ENCODE measurements around the gene XRRA1. TPM values are rescaled to one million over a fixed set of nuclear protein-coding genes. Genes with fewer than 3 reads are reported as not detected.
A peak's percentile ranks its signal among the peaks of the same experiment; 100 is the strongest.

The XRRA1 gene
- total RNA-seq, 1 experiment from 2014 or later, result 10.4 TPM

DNA sequence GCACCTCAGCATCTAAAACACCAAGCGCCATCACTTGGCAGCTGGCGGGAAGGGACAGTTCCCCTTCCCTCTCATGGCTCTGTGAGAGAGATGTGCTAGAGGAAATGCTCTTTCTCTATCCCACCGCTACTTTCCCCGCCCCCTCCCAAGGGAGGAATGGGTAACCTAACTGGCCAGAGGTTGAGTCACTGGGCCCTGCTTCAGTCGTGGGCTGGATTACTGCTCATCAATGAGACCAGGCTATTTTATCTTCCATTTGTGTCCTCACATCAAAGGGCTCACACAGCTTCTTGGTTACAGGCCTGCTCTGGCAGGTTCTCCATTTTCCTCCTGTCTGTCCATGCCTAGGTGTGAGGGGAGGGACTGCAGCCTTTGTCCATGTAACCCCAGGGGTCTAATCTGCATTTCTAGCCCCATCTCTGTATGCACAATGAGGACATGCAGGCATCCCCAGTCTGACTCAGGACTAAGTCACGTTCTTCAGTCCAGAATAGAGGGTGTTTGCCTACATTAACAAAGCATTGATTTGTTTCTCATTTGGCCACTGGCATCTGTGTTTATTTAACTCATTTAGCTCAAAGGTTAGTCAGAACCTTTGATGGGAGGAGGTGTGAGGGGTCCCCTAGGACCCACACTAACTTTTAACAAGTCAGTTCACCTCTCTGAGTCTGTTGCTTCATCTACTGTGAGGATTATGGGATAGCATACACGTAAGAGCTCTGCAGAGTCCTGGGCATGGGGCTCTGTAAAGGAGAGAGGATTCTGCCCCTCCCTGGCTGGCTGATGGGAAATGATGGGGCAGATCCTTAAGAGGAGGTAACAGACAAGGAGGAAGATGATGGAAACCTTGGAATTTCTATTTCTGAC lies 99.1 kb downstream of the XRRA1 start:
- ATAC-seq, result peak; percentile 87
- Mint-ChIP-seq H3K4me1 (peaks cover 21% of the 10 kb centered on the region), H3K27ac (peak overlapping the region; percentile 88), H3K4me3 (no peak overlapping the region), H3K9me3 (no peaks in the 10 kb centered on the region), H3K27me3 (ENCODE audit: low read depth) (no peaks in the 10 kb centered on the region), H3K36me3 (peaks cover 6% of the 10 kb centered on the region)
- TF ChIP-seq TCF7 (CRISPR knock-in tag; IDR thresholded peaks at IDR 0.05; ENCODE audit: low read depth), result no peak
- no peak for TF ChIP-seq JAZF1 (CRISPR knock-in tag; IDR thresholded peaks at IDR 0.05)
- no peak for TF ChIP-seq ZNF317 (CRISPR knock-in tag; IDR thresholded peaks at IDR 0.05; ENCODE audit: borderline replicate concordance, low read depth)
- TF ChIP-seq, protein P1, sequence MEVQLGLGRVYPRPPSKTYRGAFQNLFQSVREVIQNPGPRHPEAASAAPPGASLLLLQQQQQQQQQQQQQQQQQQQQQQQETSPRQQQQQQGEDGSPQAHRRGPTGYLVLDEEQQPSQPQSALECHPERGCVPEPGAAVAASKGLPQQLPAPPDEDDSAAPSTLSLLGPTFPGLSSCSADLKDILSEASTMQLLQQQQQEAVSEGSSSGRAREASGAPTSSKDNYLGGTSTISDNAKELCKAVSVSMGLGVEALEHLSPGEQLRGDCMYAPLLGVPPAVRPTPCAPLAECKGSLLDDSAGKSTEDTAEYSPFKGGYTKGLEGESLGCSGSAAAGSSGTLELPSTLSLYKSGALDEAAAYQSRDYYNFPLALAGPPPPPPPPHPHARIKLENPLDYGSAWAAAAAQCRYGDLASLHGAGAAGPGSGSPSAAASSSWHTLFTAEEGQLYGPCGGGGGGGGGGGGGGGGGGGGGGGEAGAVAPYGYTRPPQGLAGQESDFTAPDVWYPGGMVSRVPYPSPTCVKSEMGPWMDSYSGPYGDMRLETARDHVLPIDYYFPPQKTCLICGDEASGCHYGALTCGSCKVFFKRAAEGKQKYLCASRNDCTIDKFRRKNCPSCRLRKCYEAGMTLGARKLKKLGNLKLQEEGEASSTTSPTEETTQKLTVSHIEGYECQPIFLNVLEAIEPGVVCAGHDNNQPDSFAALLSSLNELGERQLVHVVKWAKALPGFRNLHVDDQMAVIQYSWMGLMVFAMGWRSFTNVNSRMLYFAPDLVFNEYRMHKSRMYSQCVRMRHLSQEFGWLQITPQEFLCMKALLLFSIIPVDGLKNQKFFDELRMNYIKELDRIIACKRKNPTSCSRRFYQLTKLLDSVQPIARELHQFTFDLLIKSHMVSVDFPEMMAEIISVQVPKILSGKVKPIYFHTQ (CRISPR knock-in tag; IDR thresholded peaks at IDR 0.05), result no peak
- TF ChIP-seq, protein P2, sequence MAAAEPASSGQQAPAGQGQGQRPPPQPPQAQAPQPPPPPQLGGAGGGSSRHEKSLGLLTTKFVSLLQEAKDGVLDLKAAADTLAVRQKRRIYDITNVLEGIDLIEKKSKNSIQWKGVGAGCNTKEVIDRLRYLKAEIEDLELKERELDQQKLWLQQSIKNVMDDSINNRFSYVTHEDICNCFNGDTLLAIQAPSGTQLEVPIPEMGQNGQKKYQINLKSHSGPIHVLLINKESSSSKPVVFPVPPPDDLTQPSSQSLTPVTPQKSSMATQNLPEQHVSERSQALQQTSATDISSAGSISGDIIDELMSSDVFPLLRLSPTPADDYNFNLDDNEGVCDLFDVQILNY (CRISPR knock-in tag; IDR thresholded peaks at IDR 0.05), result 0 out of 2 replicates have a peak, but pooled peaks have one; percentile 15
- TF ChIP-seq, protein P3, sequence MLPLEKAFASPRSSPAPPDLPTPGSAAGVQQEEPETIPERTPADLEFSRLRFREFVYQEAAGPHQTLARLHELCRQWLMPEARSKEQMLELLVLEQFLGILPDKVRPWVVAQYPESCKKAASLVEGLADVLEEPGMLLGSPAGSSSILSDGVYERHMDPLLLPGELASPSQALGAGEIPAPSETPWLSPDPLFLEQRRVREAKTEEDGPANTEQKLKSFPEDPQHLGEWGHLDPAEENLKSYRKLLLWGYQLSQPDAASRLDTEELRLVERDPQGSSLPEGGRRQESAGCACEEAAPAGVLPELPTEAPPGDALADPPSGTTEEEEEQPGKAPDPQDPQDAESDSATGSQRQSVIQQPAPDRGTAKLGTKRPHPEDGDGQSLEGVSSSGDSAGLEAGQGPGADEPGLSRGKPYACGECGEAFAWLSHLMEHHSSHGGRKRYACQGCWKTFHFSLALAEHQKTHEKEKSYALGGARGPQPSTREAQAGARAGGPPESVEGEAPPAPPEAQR (CRISPR knock-in tag; IDR thresholded peaks at IDR 0.05), result no peak
- TF ChIP-seq, protein P4, sequence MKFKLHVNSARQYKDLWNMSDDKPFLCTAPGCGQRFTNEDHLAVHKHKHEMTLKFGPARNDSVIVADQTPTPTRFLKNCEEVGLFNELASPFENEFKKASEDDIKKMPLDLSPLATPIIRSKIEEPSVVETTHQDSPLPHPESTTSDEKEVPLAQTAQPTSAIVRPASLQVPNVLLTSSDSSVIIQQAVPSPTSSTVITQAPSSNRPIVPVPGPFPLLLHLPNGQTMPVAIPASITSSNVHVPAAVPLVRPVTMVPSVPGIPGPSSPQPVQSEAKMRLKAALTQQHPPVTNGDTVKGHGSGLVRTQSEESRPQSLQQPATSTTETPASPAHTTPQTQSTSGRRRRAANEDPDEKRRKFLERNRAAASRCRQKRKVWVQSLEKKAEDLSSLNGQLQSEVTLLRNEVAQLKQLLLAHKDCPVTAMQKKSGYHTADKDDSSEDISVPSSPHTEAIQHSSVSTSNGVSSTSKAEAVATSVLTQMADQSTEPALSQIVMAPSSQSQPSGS (CRISPR knock-in tag; IDR thresholded peaks at IDR 0.05; ENCODE audit: borderline replicate concordance, low read depth), result no peak
- TF ChIP-seq SP1 (CRISPR knock-in tag; conservative IDR thresholded peaks at IDR 0.05), result no peak
- POLR2A ChIA-PET, result no interaction called here
- peak; percentile 56 for DNase-seq (ENCODE audit: low spot score)
- CTCF ChIA-PET, result interaction anchor here (1.0 to 1.6 kb wide), 3 partner anchors 80 to 147 kb away, joined by 3 to 7 read pairs (median 4); no protein-coding TSS in a partner anchor

DNA sequence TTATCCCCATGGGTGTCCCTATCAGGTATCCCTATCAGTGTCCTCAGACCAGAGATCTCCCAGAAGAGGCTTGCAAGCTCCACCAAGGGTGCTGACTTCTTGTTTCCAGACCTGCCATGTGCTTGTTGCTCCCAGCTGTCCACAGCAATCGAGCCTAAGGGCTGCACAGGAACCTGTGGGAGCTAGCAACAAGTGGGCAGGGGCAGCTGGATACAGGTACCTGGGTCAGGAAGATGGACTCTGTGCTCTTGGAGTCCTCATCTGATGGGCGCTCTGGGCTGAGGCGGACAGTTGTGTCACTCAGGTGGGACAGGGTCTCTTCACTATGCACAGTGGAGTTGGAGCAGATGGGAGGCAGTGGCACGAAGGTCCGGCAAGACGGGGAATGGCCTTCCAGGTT lies 101.0 kb downstream of the XRRA1 start:
- no peak for DNase-seq (ENCODE audit: low spot score)
- TF ChIP-seq, protein P5, sequence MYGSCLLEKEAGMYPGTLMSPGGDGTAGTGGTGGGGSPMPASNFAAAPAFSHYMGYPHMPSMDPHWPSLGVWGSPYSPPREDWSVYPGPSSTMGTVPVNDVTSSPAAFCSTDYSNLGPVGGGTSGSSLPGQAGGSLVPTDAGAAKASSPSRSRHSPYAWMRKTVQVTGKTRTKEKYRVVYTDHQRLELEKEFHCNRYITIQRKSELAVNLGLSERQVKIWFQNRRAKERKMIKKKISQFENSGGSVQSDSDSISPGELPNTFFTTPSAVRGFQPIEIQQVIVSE (CRISPR knock-in tag; IDR thresholded peaks at IDR 0.05; ENCODE audit: borderline replicate concordance), result no peak
- TF ChIP-seq ETV6 (CRISPR knock-in tag; IDR thresholded peaks at IDR 0.05), result no peak
- TF ChIP-seq, protein P1 (CRISPR knock-in tag; IDR thresholded peaks at IDR 0.05), result no peak
- TF ChIP-seq ZNF416 (CRISPR knock-in tag; IDR thresholded peaks at IDR 0.05), result no peak
- TF ChIP-seq, protein P6, sequence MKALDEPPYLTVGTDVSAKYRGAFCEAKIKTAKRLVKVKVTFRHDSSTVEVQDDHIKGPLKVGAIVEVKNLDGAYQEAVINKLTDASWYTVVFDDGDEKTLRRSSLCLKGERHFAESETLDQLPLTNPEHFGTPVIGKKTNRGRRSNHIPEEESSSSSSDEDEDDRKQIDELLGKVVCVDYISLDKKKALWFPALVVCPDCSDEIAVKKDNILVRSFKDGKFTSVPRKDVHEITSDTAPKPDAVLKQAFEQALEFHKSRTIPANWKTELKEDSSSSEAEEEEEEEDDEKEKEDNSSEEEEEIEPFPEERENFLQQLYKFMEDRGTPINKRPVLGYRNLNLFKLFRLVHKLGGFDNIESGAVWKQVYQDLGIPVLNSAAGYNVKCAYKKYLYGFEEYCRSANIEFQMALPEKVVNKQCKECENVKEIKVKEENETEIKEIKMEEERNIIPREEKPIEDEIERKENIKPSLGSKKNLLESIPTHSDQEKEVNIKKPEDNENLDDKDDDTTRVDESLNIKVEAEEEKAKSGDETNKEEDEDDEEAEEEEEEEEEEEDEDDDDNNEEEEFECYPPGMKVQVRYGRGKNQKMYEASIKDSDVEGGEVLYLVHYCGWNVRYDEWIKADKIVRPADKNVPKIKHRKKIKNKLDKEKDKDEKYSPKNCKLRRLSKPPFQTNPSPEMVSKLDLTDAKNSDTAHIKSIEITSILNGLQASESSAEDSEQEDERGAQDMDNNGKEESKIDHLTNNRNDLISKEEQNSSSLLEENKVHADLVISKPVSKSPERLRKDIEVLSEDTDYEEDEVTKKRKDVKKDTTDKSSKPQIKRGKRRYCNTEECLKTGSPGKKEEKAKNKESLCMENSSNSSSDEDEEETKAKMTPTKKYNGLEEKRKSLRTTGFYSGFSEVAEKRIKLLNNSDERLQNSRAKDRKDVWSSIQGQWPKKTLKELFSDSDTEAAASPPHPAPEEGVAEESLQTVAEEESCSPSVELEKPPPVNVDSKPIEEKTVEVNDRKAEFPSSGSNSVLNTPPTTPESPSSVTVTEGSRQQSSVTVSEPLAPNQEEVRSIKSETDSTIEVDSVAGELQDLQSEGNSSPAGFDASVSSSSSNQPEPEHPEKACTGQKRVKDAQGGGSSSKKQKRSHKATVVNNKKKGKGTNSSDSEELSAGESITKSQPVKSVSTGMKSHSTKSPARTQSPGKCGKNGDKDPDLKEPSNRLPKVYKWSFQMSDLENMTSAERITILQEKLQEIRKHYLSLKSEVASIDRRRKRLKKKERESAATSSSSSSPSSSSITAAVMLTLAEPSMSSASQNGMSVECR (CRISPR knock-in tag; IDR thresholded peaks at IDR 0.05; ENCODE audit: borderline replicate concordance), result no peak
- TF ChIP-seq TEAD1 (CRISPR knock-in tag; IDR thresholded peaks at IDR 0.05), result no peak
- TF ChIP-seq, protein P7, sequence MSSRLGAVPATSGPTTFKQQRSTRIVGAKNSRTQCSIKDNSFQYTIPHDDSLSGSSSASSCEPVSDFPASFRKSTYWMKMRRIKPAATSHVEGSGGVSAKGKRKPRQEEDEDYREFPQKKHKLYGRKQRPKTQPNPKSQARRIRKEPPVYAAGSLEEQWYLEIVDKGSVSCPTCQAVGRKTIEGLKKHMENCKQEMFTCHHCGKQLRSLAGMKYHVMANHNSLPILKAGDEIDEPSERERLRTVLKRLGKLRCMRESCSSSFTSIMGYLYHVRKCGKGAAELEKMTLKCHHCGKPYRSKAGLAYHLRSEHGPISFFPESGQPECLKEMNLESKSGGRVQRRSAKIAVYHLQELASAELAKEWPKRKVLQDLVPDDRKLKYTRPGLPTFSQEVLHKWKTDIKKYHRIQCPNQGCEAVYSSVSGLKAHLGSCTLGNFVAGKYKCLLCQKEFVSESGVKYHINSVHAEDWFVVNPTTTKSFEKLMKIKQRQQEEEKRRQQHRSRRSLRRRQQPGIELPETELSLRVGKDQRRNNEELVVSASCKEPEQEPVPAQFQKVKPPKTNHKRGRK (CRISPR knock-in tag; IDR thresholded peaks at IDR 0.05; ENCODE audit: borderline replicate concordance), result no peak
- no peak for TF ChIP-seq CREB1 (CRISPR knock-in tag; IDR thresholded peaks at IDR 0.05)
- TF ChIP-seq GTF2I (CRISPR knock-in tag; conservative IDR thresholded peaks at IDR 0.05), result no peak
- no peak overlapping the region for H3K27ac Mint-ChIP-seq
- no peaks in the 10 kb centered on the region for H3K9me3 Mint-ChIP-seq
- ChIA-PET CTCF (interaction anchor here (1.3 kb wide), 1 partner anchor 62 kb away, joined by 3 read pairs; no protein-coding TSS in a partner anchor), POLR2A (no interaction called here)
- H3K4me3 Mint-ChIP-seq, result no peak overlapping the region
- no peaks in the 10 kb centered on the region for H3K27me3 Mint-ChIP-seq (ENCODE audit: low read depth)
- no peak for ATAC-seq
- peaks cover 9% of the 10 kb centered on the region for H3K36me3 Mint-ChIP-seq
- peaks cover 21% of the 10 kb centered on the region for H3K4me1 Mint-ChIP-seq

All from WTC11 (cell line).